NCI-H1436 treated with DMSO at 0.1 percent for 48 hours (cell line): ENCODE data around the gene SLITRK3.
"Not testable (repeated sequence)": the region's sequence is repeated elsewhere in the genome, so short reads cannot be mapped to it uniquely, and the experiment has no call there.

Source experiments
- DNase-seq: peaks from one replicate; lab custom pipeline; 2025; lab: John Stamatoyannopoulos, UW

SLITRK3 gene

DNA sequence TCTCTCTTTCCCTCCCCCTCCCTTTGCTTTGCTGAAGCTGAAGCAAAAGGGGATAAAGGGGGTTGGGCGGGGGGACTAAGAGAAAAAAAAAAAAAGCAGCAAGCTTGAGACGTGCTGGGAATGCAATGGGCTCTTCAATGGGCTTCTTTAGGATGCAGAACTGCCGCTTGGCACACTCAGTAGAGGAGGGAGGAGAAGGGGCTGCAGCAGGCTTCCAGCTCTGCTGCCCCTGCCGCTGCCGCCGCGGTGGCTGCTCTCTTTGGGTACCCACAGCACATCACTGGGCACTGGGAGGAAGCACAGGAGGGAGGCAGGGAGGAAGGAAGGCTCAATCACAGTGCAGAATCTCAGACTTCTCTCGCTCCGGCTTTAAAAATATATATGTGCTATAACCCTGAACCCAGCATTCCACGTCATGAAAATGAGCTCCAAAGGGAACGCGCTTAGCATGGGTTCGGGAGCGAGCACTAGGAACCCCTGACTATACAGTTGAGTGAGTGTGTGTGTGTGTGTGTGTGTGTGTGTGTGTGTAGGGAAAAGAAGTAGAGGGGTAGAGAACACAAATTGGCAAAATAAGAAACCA is 3.5 kb downstream of the SLITRK3 start:
- DNase-seq = no peak

DNA sequence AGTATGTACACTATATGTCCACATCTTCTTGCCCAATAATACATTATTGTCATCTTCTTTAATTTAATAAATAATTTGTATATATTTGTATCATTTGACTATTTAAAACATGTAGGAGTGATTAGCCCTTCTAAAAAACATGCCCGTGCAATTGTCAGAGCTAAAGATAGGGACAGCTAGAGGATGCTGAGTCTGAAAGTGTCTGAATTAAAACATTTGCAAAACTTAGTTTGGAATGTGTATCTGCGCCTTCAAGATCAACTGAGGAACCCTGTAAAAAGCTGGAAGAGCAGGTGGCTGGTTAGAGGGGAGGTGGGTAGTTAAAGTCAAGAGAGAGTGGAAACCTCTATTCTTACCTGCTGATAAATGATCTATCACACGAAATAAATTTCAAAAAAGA is 4.7 kb downstream of the SLITRK3 start:
- no peak for DNase-seq

DNA sequence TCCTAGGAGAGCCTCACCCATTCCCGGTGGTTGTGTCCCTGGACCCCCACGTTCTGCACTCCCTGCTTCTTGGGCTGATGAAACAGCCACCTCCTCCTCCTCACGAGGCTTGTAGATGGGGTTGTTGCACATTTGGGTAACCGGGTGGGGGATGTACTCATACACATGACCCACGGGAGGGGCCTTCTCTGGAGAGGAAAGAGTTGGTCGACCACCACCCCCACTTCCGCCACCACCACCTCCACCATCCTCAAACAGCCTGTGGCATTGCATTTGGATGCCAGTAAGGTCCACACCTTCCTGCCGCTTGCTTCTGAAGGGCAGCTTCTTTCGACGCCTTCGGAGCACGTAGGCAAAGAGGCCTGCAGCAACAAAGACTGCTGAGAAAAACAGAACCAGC is 7.7 kb downstream of the SLITRK3 start:
- no peak for DNase-seq

DNA sequence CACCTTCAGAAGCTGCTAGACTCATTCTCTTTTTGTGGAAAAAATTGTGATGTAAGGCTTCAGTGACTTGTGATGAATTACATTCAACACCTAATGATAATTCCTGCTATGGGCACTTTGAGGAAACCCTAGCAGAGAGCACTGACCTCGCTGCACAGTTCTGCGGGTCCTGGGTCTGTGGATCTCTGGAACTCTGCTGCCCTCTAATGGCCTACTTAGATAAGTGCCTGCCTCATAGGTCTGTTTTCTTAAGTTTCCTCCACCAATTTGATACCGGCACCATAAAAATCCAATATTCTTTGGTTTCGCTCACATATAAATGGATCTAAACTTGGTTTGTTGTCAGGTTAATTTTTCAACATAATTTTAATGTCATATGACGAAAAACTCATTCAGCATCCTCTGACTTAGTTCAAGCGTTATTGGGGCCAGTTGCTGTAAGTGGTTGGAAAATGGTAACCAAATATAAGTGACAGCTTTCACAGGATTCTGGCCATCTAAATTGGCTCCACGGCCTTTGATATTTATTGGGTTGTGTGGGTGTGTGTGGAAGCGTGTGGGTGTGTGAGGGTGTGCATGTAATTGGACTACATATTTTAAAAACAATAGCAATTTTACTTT is 10.4 kb downstream of the SLITRK3 start:
- peak; percentile 8 for DNase-seq

DNA sequence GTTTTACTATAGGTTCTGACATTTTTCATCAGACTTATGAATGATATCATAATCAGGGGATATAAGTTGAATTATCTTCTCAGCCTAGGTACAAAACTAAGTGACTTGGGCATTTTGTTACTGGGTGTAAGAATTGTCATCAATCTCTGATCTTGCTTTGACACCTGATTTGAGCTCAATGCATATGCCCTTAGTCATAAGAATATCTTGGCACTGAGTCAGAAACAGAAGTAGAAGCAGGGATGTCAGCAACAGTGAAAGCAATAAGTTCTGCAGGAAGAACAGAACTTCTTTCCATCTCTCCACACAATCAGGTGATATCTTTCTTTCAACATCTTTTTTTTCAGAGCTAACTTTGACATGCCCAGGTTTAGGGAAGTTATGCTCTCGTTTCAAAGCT is 14.6 kb downstream of the SLITRK3 start:
- no peak for DNase-seq

DNA sequence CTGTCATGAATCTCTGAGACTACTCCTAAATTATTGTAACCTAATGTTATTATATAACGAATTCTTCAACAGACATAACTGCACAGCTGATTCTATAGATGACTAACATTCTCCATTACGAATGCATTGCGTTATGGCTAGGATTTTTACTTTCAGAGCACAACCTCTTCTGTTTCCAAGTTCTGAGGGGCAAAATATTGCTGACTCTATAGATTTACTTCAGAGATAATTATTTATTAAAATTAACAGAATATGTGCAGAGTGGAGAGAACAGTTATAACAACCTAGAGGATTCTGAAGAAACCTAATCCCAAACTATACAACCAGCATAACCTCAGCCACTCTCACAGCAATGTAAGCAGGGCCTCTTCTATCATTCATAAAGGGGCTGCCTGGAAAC is 25.9 kb downstream of the SLITRK3 start:
- no peak for DNase-seq

DNA sequence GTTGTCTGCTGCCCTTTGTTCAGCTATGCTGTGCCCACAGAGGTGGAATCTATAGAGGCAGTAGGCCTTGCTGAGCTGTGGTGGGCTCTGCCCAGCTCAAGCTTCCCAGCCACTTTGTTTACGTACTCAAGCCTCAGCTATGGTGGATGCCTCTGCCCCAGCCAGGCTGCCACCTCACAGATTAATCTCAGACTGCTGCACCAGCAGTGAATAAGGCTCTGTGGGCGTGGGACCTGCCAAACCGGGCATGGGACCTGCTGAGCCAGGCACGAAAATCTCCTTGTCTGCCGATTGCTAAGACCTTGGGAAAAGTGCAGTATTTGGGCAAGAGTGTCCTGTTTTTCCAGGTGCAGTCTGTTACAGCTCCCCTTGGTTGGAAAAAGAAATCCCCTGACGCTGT is 26.8 kb downstream of the SLITRK3 start:
- no peak for DNase-seq

DNA sequence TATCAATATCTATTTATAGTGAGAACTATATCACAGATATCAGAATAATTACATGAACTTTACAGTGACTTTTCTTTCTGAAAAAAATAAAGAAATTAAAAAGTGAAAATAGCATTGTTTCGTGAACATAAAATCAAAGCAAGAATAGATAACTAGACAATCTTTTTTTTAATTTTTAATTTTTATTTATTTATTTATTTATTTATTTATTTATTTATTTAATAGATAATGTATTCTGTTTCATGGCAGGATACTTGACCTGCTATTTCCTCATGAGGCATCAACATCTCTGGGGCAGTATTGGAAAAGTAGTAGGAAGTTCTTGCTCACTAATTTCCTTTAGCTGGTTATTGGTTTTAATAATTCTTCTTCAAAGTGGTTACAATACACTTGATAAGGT is 33.3 kb downstream of the SLITRK3 start:
- no peak for DNase-seq

DNA sequence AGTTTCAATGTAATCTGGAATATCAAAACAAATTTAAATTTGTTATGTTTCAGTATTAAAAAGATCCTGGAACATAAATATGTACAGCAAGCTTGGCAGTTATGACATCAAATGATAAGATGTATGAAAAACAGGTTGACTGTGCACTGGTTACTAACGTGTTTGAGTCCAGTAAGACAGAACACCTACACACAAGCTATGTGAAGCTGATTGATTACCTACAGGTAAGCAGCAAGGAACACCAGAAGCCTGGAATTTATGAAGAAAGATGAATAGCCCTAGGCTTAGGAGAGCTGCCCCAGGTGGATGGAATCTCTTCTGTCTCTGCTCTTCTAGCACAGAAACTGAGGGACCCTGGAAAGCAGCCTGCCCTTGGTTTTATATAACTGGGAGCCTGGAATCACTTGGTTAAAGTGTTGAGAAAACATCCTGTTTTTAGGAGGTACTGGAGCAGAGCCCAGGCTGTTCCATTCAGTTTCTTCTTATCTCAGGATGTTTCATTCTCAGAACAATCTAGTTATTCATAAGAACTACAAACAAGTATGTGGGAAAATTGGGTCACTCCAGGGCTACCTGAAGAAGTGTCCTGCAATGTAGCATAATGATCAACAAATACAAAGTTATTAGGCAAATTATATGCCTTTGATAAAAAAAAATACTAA is 36.3 kb downstream of the SLITRK3 start:
- no peak for DNase-seq

DNA sequence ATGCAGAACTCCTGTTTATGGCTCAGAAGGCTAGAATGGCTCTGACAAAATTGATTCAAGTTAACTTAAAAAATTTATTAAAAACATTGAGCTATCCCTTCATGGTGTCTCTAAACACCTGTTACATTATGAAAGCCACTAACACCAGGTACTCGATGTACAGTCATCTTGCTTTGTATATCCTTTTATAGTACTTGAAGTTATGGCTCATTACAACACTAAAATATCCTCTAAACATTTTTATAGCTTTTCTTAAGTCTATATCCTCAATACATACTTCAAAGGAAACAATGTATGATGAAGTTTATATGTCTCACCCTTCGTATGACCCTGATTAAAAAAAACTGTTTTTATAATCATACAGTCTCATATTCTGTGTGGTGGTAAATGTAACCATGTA is 38.2 kb downstream of the SLITRK3 start:
- no peak for DNase-seq

DNA sequence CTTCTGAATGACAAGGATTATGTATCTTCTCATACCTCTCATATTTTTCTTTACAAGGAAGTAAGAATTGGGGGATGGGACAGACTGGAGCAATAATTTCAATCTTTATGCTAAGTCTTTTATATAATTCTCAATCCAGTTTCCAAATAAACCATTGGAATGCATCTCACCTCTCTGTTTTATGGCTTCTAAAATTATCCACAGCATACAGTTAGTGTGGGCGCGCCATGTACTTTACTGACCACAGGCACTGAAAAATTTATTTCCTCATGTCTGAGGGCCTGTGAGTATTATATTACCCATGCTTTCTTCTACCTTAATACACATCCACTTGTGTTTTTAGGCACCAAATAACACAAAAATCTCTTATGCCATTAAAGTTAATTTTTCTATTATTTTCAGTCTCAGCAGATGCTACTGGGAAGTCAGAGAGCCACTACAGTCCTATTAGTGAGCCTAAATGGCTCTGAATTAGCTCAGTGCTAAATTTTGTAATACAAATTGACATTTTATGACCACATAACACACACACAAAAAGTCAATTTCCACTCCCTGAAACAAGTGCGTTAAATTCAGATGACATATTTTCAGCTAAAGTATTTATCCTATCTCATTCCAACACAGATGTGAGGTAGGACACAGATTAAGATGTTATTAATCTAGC is 39.3 kb downstream of the SLITRK3 start:
- no peak for DNase-seq

DNA sequence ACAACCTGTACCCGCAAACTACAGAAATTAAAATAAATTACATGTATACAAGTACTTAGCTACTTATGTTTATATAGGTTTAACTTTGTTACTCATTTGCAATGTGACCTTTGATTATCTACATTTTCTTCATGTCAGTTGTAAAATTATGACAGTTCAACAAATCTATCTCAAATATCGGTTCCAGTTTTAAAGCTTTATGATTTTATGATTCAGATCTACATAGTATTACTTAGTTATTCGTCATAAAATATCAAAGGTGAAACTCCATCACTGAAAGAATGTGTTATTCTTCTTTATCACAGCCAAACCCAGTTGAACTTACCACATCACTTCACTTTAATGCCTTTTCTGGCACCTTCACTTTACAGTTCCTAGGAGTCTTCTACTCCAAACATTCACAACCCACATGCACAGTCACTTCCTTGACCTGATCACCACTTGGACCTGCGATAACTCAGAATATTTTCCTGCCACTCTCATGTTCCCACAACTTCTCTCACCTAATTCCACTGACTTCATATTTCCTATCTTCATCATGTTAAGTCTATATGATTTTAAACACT is 47.2 kb downstream of the SLITRK3 start:
- DNase-seq = no peak

DNA sequence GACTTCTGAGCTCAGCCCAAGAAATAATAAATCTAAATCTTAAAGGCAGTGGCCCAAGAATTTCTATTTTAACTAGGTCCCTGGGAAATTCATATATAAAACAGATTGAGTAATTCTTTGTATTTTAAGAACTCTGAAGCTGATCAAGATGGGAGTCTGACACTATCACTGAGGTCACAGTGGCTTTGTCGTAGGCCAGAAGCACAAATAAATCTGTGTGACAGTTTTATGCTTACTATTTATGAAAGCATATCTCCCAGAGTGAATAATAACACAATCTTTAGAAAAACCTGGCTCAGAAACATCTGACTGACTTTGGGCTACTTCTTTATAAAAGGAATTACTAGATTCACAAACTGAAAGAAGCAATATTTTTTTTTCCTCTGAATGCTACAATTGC is 51.9 kb downstream of the SLITRK3 start:
- DNase-seq = no peak

DNA sequence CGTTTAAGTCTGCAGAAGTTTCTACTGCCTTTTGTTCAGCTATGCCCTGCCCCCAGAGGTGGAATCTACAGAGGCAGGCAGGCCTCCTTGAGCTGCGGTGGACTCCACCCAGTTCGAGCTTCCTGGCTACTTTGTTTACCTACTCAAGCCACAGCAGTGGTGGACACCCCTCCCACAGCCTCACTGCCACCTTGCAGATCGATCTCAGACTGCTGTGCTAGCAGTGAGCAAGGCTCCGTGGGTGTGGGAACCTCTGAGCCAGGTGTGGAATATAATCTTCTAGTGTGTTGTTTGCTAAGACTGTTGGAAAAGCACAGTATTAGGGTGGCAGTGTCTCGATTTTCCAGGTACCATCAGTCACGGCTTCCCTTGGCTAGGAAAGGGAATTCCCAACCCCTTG is 56.3 kb downstream of the SLITRK3 start:
- DNase-seq = not testable (repeated sequence)
